ENCODE results near the gene CCDC92B. TPM values are rescaled to one million over a fixed set of nuclear protein-coding genes. Genes with fewer than 3 reads are reported as not detected.

The CCDC92B gene
- total and polyA plus RNA-seq, 10 of the 15 experiments (the other 5 are each of a cell fraction or from before 2014, with no cell fraction given) = not detected

GRCh38 chr17:2692781-2693135 lies 56.7 kb downstream of the CCDC92B start (continued):
- TF ChIP-seq CBX3 (IDR thresholded peaks at IDR 0.05; ENCODE audit: borderline replicate concordance, low read depth) (no peak), USF2 (IDR thresholded peaks at IDR 0.05; ENCODE audit: borderline replicate concordance, low read depth, low read length) (no peak)

GRCh38 chr17:2691965-2692780 lies 57.3 kb downstream of the CCDC92B start:
- ChIA-PET POLR2A (no interaction called here), SMC1A (ENCODE audit: uncharacterized antibody, unreplicated experiment) (no interaction called here), CTCF (no interaction called here), RAD21 (ENCODE audit: unreplicated experiment) (no interaction called here)
- H3K9me3 ChIP-seq (replicated peaks; ENCODE audit: control insufficient read depth, insufficient read depth, low read length) = no peaks in the 10 kb centered on the region
- H3K9ac ChIP-seq (ENCODE audit: control insufficient read depth, insufficient read depth, low read length) = no peak overlapping the region
- H3K4me1 ChIP-seq (ENCODE audit: control insufficient read depth, insufficient read depth, low read length) = no peaks in the 10 kb centered on the region
- no peaks in the 10 kb centered on the region for H3K27me3 ChIP-seq (replicated peaks in 1 of 2; ENCODE audit: control insufficient read depth in 2 of 2, insufficient read depth in 2 of 2, low read length in 1 of 2)
- no peak overlapping the region for H3K4me2 ChIP-seq (ENCODE audit: control insufficient read depth, insufficient read depth)
- no peak for ATAC-seq
- no peaks in the 10 kb centered on the region for H3K79me2 ChIP-seq (ENCODE audit: control insufficient read depth, insufficient read depth, low read length)
- in situ Hi-C loops (cut with MboI) = no loop called here
- no TSS peak for BruUV-seq (replicated peaks)
- intact Hi-C loops (cut with micrococcal nuclease; ENCODE audit: unreplicated experiment) = no loop called here
- no peak overlapping the region for H3K27ac ChIP-seq (ENCODE audit: control insufficient read depth, insufficient read depth)
- no peak for FAIRE-seq
- DNase-seq (ENCODE audit: low read depth, low spot score) = no peak
- WGBS (ENCODE audit: insufficient coverage, insufficient replicate concordance, low lambda C conversion rate, missing lambda C conversion rate) = 93% methylated on average over 39 of the region's 71 CpGs
- H3K36me3 ChIP-seq (ENCODE audit: control insufficient read depth in 2 of 2, insufficient read depth in 2 of 2, low read length in 1 of 2) = peaks cover 0 to 44% of the 10 kb centered on the region in 2 experiments; a peak in 2 of 4 replicates
- H2AFZ ChIP-seq (ENCODE audit: control insufficient read depth, low read depth, low read length) = no peak overlapping the region
- no peaks in the 10 kb centered on the region for H4K20me1 ChIP-seq (ENCODE audit: control insufficient read depth, insufficient read depth)
- H3K4me3 ChIP-seq = no peak overlapping the region
- TF ChIP-seq MEF2A (IDR thresholded peaks at IDR 0.05; ENCODE audit: insufficient read depth, low read depth, low read length) (no peak), SRF (IDR thresholded peaks at IDR 0.05; ENCODE audit: low read depth in 2 of 2, low read length in 2 of 2) (no peak), CEBPZ (IDR thresholded peaks at IDR 0.05; ENCODE audit: low read depth, low read length) (no peak), NFYB (IDR thresholded peaks at IDR 0.05; ENCODE audit: insufficient read depth, low read depth, low read length) (no peak), CHD4 (IDR thresholded peaks at IDR 0.05) (no peak), ZNF687 (IDR thresholded peaks at IDR 0.05) (no peak), PAX8 (IDR thresholded peaks at IDR 0.05) (no peak), MYC (IDR thresholded peaks at IDR 0.05; ENCODE audit: insufficient read depth, insufficient read length, insufficient replicate concordance, low read length, severe bottlenecking) (no peak), EGR1 (IDR thresholded peaks at IDR 0.05; ENCODE audit: borderline replicate concordance in 1 of 2, low read depth in 2 of 2, low read length in 2 of 2) (no peak), ZNF384 (IDR thresholded peaks at IDR 0.05; ENCODE audit: borderline replicate concordance, low read depth, low read length) (no peak), ZBED1 (IDR thresholded peaks at IDR 0.05; ENCODE audit: borderline replicate concordance) (no peak), WRNIP1 (IDR thresholded peaks at IDR 0.05; ENCODE audit: borderline replicate concordance, low read depth, low read length) (no peak)

All from GM12878 (cell line).